DMS 273 (cell line): ENCODE results near the gene APOBR.
"Not testable (repeated sequence)": the region's sequence is repeated elsewhere in the genome, so short reads cannot be mapped to it uniquely, and the experiment has no call there.

ENCODE experiments used
- DNase-seq: peaks from one replicate; lab custom pipeline; 2025; ENCODE audit not compliant: unreplicated experiment; lab: John Stamatoyannopoulos, UW

The APOBR gene, protein sequence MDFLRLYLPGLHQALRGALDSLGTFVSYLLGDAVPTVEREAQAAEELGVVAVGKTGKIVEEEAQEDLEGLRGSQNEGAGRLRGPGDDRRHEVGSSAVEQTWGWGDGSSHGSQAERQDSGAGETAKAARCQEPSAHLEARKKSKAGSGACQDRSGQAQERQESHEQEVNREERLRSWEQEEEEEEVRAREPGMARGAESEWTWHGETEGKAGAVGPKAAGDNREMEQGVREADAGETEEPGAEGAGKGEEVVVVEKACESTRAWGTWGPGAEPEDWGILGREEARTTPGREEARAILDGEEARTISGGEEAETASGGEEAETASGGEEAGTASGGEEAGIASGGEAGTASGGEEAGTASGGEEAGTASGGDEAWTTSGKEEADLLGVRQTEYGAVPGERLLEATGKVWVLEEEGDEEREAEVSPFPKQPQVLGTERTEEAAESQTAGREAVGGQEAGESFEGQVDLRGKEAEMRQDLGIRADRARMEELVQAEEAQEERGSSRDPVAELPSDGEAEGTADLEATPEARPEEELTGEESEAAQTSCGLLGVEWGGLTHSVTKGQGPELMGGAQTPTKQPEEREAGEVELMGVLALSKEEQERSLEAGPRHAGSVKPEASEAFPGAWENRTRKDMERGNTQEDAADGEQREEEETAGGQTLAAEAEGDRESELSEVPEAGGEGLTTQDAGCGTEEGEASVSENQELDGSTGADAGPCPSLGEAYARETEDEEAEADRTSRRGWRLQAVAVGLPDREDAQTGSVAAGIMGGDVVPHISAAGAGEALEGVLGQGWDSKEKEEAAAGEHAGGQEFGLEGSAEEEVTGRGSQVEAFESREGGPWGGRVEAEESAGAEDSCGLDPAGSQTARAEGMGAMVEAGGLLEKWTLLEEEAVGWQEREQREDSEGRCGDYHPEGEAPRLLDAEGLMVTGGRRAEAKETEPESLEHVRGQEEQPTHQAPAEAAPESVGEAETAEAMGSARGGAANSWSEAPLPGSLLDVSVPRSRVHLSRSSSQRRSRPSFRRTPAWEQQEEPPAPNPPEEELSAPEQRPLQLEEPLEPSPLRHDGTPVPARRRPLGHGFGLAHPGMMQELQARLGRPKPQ

GRCh38 chr16:28494121-28494851, at the start of gene APOBR:
Gene APOBR, plus strand, starts transcription at chr16:28494643. Its CDS starts 39 bp downstream, at chr16:28494682.
- DNase-seq = no peak

GRCh38 chr16:28446388-28446787, 48.1 kb upstream of the APOBR start:
- DNase-seq = not testable (repeated sequence)

- not testable (repeated sequence) for DNase-seq
These were observed 47.4 kb upstream of the APOBR start for GRCh38 chr16:28447081-28447480.

DNA sequence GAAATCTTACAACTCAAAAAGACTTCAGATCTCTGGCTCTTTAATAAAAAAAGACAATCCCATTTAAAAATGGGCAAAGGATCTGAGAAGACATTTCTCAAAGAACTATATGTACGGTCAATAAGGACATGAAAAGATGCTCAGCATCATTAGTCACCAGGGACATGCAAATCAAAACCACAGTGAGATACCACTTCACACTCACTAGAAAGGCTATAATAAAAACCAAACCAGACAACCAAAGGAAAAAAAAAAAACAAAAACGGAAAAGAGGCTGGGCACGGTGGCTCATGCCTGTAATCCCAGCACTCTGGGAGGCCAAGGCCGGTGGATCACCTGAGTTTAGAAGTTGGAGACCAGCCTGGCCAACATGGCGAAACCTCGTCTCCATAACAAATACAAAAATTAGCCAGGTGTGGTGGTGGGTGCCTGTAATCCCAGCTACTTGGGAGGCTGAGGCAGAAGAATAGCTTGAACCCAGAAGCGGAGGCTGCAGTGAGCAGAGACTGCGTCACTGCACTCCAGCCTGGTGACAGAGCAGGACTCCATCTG, 20.7 kb upstream of the APOBR start:
- no peak for DNase-seq

DNA sequence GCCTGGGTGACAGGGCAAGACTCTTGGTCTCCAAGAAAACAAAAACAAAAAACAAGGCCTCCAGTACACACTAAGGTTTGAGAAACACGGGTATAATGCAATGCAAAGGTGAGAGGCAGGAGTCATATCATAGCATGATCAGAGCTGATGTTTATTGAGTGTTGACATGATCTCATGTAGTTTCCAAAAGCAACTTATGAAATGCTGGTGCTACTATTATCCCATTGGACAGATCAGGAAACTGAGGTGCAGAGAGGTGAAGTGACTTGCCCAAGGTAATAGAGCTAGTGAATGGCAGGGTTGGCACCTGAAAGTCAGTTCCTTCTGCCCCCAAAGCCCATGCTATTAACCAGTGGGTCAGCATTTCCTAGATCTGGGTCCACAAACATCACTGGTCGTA, 19.2 kb upstream of the APOBR start:
- DNase-seq = no peak

DNA sequence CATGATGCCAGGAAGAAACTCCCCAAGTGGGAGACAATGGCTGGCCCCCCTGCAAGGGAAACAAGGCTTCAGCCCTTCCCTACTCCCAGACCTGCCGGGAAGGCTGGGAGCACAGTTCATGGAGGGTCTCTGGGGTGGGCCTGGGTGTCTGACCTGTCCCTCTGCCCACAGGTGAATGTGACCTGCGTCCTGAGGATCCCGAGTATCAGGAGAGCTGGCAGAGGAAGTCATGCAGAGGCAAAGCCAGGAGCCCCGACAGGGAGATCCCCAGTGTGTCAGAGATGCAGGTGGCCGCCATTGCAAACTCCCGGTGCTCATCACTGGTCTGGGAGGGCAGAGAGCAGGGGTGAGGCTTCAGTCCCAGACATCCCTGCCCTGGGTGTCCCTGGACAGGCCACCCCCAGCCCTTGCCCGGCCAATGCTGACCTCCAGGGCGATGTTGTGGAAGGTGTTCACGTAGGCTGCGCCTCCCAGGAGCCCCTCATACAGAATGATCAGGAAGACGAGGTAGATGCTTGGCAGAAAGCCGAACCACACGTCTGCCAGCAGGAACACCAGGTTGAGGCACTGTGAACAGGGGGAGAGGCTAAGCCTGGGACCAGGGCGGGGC, 17.0 kb upstream of the APOBR start:
- DNase-seq = no peak

DNA sequence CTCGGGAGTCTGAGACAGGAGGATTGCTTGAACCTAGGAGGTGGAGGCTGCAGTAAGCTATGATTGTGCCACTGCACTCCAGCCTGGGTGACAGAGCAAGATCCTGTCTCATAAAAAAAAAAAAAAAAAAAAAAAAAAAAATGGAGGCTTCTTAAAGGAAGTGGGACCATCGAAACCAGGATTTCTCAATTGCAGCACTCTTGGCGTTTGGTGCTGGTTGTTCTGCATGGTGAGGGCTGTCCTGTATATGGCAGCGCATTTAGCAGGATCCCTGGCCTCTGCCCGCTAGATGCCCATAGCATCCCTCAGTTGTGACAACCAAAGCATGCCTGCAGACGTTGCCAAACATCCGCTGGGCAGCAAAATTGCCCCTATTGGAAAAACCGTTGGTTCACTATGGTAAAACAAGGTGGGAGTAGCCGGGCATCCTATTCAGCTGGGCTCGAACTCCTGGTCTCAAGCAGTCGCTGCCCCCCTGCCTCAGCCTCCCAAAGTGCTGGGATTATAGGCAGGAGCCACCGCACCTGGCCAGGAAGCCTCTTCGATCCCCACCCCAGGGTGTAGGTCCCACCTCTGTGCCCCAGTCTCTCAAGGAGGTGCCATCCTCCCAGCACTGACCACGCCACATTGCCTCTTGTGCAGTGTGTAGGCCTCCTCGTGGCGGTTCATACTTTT, 15.8 kb upstream of the APOBR start:
- no peak for DNase-seq

DNA sequence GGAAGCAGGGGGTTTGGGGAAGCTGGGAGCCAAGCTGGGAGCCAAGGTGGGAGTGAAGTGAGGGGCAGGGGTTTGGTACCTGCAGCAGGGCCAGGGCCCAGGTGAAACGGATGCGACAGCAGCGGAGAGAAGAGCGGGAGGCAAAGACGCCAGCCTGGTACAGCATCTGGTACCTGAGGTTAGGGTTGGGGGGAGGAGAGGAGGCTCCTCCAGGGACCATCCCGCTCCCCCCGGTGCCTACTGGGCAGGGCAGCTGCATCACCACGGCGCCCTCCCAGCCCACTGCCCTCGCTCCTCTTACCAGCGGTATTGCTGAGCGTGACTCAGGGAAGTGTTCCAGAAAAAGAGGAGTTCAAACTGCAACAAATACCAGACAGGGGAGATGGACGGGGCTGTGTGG, 12.4 kb upstream of the APOBR start:
- DNase-seq = no peak

DNA sequence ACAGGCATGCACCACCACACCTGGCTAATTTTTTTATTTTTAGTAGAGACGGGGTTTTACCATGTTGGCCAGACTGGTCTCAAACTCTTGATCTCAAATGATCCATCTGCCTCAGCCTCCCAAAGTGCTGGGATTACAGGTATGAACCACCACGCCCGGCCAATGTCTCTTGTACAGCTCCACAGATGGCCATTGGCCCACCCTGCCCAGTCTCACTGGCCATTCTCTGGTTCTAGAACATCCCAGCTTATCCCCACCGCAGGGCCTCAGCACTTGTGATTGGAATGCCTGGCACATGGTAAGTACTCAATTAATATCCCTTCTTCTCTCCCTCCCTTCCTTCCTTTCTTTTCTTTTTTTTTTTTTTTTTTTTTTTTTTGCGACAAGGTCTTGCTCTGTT, 11.1 kb upstream of the APOBR start:
- DNase-seq = not testable (repeated sequence)

- DNase-seq = no peak
These were observed 8.2 kb upstream of the APOBR start for GRCh38 chr16:28486266-28486665.

DNA sequence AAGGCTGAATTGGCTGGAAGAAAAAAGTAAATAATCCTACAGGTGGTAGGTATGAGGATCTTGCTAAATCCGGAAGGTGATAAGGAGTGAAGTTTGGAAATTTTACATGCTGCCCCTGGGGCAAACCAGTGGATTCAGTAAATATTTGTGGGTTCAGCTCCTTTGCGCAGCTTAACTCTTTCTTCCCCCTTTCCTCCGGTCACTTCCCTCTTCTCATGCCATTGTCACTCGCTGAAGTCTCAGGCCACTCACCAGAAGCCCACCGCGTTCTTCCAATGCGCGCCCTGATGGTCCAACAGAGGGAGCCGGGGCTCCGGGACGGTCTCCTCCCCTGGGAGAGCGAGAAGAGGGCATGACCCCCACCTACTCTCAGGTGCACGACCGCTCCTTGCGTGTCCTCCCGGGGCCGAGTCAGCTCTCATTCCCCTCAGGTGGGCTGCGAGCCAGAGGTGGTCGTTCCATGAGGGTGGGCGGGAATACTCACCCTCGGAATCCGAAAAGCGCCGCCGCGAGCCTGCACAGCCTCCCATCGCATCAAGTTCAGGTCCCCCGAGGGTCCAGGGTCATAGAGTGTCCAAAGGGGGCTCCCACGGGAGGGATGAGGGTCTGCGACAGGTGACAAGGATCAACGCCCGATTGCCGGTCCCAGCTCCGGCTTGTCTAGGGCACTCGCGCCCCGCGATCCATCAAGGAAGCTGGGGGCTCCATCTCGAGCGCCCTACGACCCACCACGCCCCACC, 3.0 kb upstream of the APOBR start:
- DNase-seq = peak; percentile 51

DNA sequence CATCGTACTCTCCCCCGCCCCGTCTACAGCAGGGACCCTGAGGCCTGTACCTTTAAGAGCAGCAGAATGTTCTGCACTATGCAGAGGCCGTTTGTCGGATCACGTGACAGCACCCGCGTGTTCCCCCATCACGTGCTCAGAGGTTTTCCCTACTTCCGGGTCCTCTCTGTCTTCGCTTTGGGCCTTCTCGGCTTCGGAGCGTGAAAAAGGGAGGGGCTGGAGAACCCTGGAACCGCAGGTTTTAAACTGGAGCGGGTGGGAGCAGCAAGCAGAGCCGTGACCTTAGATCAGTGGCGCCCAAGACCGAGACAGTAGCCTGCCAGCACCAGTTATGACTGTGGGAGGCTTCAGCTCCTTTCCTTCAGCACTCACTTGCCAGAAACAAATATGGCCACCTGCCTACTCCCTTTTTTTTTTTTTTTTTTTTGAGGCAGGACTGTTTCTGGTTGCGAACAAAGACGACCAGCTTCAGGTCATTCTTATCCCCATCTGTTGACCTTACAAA, 2.4 kb upstream of the APOBR start, which contains the start of gene CLN3:
TSS of gene CLN3 (minus strand) at position 105 of the 505 bp plus-strand sequence. CDS start 315 bp downstream, outside the sequence.
- DNase-seq = peak; percentile 96

DNA sequence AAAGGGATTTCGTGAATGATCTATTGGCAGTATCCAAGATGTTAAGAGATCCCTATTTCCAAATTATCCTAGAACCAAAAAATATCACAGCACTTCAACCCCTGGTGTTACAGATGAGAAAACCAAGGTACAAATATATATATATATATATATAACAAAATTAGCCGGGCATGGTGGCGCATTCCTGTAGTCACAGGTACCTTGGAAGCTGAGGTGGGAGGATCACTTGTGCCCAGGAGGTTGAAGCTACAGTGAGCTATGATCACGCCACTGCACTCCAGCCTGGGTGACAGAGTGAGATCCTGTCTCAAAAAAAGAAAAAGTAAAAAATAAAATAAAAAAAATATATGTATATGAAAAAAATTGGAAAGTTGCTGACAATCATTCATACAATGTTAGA, 1.9 kb upstream of the APOBR start:
- no peak for DNase-seq

GRCh38 chr16:28495098-28495793, 803 bp downstream of the APOBR start:
- no peak for DNase-seq

GRCh38 chr16:28495795-28496749, 1.6 kb downstream of the APOBR start:
- DNase-seq = no peak

- DNase-seq = no peak
These were observed 2.4 kb downstream of the APOBR start for GRCh38 chr16:28496844-28497243.

GRCh38 chr16:28497386-28497785, 2.9 kb downstream of the APOBR start:
- DNase-seq = no peak
